BJ (cell line): Measurements from ENCODE around the gene MTOR. TPM values are rescaled to one million over a fixed set of nuclear protein-coding genes. Genes with fewer than 3 reads are reported as not detected.

Experiments used
- CTCF ChIA-PET: fragments of 350-600 bp; formaldehyde crosslinking; extraction: SDS; loops from one replicate; lab custom pipeline; 2021; ENCODE audit warnings: antibody characterized with exemption, inconsistent platforms; lab: Yijun Ruan, JAX
- POLR2A ChIA-PET: fragments of 300-600 bp; sonication (Branson Sonifier 250); formaldehyde crosslinking; extraction: SDS; loops from one replicate; lab custom pipeline; 2021; ENCODE audit warnings: antibody characterized with exemption; lab: Charles Lee
- DNase-seq: peaks from one replicate; pipeline ENCODE4 v3.0.0-alpha.2; 2011; ENCODE audit warnings: low read depth
- H3K27me3 ChIP-seq: 2 replicates; pipeline ENCODE4 v1.6.0; 2011; ENCODE audit warnings: low read length; ENCODE audit not compliant: control insufficient read depth, insufficient read depth
- H3K36me3 ChIP-seq: 2 replicates; pipeline ENCODE4 v1.5.1; 2011; ENCODE audit warnings: low read length; ENCODE audit not compliant: control insufficient read depth, insufficient read depth
- H3K4me3 ChIP-seq: 2 replicates; pipeline ENCODE4 v1.5.1; 2011; ENCODE audit warnings: low read depth, mild to moderate bottlenecking, control low read depth, low read length
- polyA plus RNA-seq: library from polyadenylated mRNA; depleted of rRNA; stranded (reverse); fragments of >200 nt; gene quantifications from 2 replicates; pipeline ENCODE4 v1.2.3, GENCODE V29; 2011
- TF ChIP-seq, protein P1 (sequence below): IDR thresholded peaks from 2 replicates; pipeline ENCODE4 v1.5.1; 2011; ENCODE audit warnings: low read depth, mild to moderate bottlenecking, control low read depth, inconsistent platforms, low read length, moderate library complexity; ENCODE audit not compliant: insufficient read depth

MTOR gene
- polyA plus RNA-seq, 1 experiment: 31.6 TPM

DNA sequence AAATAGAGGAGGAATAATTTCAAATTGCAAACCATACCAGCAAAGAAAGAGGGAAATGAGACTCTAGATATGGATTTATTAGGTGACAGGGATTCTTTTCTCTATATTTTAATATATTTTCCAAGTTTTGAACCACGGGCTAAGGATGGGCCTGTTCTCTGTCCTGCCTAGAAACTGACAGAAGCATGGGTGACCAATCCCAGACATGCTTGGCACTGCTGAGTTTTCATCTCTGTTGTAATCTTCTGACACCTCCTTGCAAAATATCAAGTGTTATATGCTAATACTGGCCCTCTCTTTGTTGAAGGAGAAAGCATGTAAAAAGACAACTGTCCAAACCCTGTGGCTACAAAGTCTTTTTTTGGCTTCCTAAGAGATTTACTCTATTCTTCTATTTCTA is 74.0 kb downstream of the MTOR start:
- POLR2A ChIA-PET: no interaction called here
- DNase-seq: no peak
- TF ChIP-seq, protein P1, sequence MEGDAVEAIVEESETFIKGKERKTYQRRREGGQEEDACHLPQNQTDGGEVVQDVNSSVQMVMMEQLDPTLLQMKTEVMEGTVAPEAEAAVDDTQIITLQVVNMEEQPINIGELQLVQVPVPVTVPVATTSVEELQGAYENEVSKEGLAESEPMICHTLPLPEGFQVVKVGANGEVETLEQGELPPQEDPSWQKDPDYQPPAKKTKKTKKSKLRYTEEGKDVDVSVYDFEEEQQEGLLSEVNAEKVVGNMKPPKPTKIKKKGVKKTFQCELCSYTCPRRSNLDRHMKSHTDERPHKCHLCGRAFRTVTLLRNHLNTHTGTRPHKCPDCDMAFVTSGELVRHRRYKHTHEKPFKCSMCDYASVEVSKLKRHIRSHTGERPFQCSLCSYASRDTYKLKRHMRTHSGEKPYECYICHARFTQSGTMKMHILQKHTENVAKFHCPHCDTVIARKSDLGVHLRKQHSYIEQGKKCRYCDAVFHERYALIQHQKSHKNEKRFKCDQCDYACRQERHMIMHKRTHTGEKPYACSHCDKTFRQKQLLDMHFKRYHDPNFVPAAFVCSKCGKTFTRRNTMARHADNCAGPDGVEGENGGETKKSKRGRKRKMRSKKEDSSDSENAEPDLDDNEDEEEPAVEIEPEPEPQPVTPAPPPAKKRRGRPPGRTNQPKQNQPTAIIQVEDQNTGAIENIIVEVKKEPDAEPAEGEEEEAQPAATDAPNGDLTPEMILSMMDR: no peak
- Histone ChIP-seq H3K36me3 (peaks cover 7% of the 10 kb centered on the region), H3K4me3 (no peak overlapping the region), H3K27me3 (no peaks in the 10 kb centered on the region)
- CTCF ChIA-PET: interaction anchor here (1.0 to 1.3 kb wide), 2 partner anchors 89 to 151 kb away, joined by 3 to 4 read pairs; partner anchors contain the start of gene EXOSC10

DNA sequence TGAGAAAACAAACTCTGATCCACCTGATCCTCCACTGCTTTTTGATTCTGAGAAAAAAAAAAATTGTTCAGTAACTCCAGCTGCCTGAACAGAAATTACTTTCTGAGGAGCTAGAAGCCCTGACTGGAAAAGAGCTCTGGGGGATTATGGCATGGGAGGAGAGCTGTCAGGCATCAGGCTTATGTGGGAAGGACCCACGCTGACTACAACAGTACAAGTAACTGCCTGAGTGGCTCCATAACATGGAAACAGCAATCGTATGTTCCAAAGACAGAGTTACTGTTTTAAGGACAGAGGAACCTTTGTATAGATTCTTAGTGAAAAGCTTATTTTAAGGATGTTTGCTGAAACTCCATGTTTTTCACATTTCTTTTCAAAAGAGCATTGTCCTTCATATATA is 74.4 kb downstream of the MTOR start:
- H3K27me3 ChIP-seq: no peaks in the 10 kb centered on the region
- no peak for DNase-seq
- CTCF ChIA-PET: interaction anchor here (1.0 to 1.3 kb wide), 3 partner anchors 17 to 151 kb away, joined by 3 to 4 read pairs (median 3); partner anchors contain the start of gene EXOSC10
- POLR2A ChIA-PET: no interaction called here
- TF ChIP-seq, protein P1: no peak
- no peak overlapping the region for H3K4me3 ChIP-seq
- H3K36me3 ChIP-seq: peaks cover 5% of the 10 kb centered on the region

DNA sequence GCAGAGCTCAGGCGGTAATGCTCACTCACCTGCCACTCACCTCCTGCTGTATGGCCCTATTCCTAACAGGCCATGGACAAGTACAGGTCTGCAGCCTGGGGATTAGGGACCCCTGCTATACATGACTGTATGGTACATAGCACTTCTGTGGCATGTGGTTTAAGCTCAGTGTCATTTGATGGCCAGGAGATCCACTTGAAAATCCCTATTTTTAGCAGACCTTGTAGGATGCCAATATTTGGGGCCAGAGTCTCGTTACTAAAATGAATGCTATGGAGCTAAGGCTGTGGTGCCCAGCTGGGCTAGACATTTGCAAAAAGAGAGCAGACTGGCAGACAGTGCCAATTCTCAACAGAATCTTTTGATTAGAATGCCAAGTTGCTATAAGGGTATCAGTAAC is 74.9 kb downstream of the MTOR start:
- DNase-seq: no peak
- ChIA-PET POLR2A (no interaction called here), CTCF (interaction anchor here (1.0 to 1.5 kb wide), 4 partner anchors 8 to 150 kb away, joined by 3 to 4 read pairs (median 4); partner anchors contain the start of gene EXOSC10)
- TF ChIP-seq, protein P1: no peak
- Histone ChIP-seq H3K4me3 (no peak overlapping the region), H3K36me3 (peaks cover 5% of the 10 kb centered on the region), H3K27me3 (no peaks in the 10 kb centered on the region)

DNA sequence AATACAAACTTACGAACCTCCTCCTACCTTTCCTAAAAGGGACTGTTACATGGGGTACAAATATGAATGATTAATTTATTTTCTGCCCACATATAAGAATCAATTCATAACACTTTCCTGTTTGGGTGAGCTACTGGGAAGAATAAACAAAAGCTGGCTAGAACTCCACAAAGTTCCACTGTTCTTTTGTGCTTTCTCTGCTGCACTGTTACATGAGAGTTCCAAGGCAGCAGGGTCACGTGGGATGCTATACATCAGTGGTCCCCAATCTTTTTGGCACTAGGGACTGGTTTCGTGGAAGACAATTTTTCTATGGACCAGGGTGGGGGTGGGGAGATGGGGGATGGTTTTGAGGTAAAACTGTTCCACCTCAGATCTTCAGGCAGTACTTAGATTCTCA is 75.4 kb downstream of the MTOR start:
- ChIA-PET CTCF (interaction anchor here (1.0 to 1.5 kb wide), 3 partner anchors 9 to 88 kb away, joined by 3 to 4 read pairs (median 4); partner anchors contain the start of gene EXOSC10), POLR2A (no interaction called here)
- no peak overlapping the region for H3K4me3 ChIP-seq
- H3K27me3 ChIP-seq: no peaks in the 10 kb centered on the region
- TF ChIP-seq, protein P1: no peak
- H3K36me3 ChIP-seq: peaks cover 5% of the 10 kb centered on the region
- no peak for DNase-seq

DNA sequence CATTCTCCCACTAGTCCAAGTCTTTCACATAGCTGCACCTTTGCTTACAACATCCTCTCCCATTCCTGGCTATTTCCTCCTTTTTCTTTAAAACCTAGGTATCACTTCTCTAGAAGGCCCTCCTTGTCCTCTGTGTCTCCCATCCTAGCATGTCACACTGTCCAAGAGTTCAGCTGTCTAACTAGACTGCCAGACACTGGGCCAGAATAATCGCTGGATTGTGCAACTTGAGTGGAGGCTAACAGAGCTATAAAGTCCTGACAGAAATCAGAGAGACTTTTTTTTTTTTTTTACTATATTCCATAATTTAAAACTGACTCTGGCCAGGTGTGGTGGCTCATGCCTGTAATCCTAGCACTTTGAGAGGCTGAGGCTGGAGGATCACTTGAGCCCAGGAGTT is 77.4 kb downstream of the MTOR start:
- CTCF ChIA-PET: interaction anchor here (0.6 to 2.0 kb wide), 3 partner anchors 27 to 172 kb away, joined by 3 to 11 read pairs (median 4); no protein-coding TSS in a partner anchor
- no peak overlapping the region for H3K4me3 ChIP-seq
- DNase-seq: no peak
- H3K36me3 ChIP-seq: peaks cover 5% of the 10 kb centered on the region
- no peaks in the 10 kb centered on the region for H3K27me3 ChIP-seq
- TF ChIP-seq, protein P1: no peak
- POLR2A ChIA-PET: no interaction called here
